Keratinocyte (primary cell): ENCODE results near the gene RFPL3. TPM values are rescaled to one million over a fixed set of nuclear protein-coding genes. Genes with fewer than 3 reads are reported as not detected.

ENCODE experiments used
- DNase-seq: peaks from one replicate; pipeline ENCODE4 v3.0.0-alpha.2; 2011; ENCODE audit warnings: low read depth, missing footprints, low spot score
- FAIRE-seq: peaks from 2 replicates; lab custom pipeline; 2011; peaks lifted over from hg19 to GRCh38; lab: Jason Lieb, UNC
- H2AFZ ChIP-seq: 2 replicates; pipeline ENCODE4 v1.6.0; 2012; ENCODE audit warnings: low read length, control low read depth, inconsistent platforms; ENCODE audit not compliant: control insufficient read depth
- H3K27ac ChIP-seq: 2 replicates; pipeline ENCODE4 v1.5.1; 2011; ENCODE audit warnings: low read length; ENCODE audit not compliant: control insufficient read depth, insufficient read depth
- H3K27me3 ChIP-seq: 3 replicates; pipeline ENCODE4 v1.6.0; 2011; ENCODE audit warnings: low read length; ENCODE audit not compliant: control insufficient read depth, insufficient read depth; ENCODE audit errors: extremely low read depth
- H3K36me3 ChIP-seq, 2 experiments: 2 replicates in 1 of 2; 3 replicates in 1 of 2; pipeline ENCODE4 v1.5.1; 2011; ENCODE audit warnings: low read length in 2 of 2, mild to moderate bottlenecking in 1 of 2; ENCODE audit not compliant: control insufficient read depth in 2 of 2, insufficient read depth in 2 of 2; ENCODE audit errors: extremely low read depth in 1 of 2
- H3K4me1 ChIP-seq: 3 replicates; pipeline ENCODE4 v1.5.1; 2011; ENCODE audit warnings: low read length; ENCODE audit not compliant: control insufficient read depth, insufficient read depth; ENCODE audit errors: extremely low read depth
- H3K4me2 ChIP-seq: 3 replicates; pipeline ENCODE4 v1.6.0; 2011; ENCODE audit warnings: low read depth, low read length; ENCODE audit not compliant: control insufficient read depth, insufficient read depth; ENCODE audit errors: extremely low read depth
- H3K4me3 ChIP-seq, 3 experiments: fragments of 200-600 bp in 1 of 3; sonication (generic) in 1 of 3; 2 replicates in 2 of 3; 3 replicates in 1 of 3; pipeline ENCODE4 v1.5.1; 2011 to 2016; ENCODE audit warnings: low read length in 3 of 3, mild to moderate bottlenecking in 3 of 3, control low read depth in 2 of 3, inconsistent platforms in 1 of 3, low read depth in 1 of 3, mixed read lengths in 1 of 3, mixed run types in 1 of 3, moderate library complexity in 1 of 3; ENCODE audit not compliant: control insufficient read depth in 2 of 3, insufficient read depth in 2 of 3; ENCODE audit errors: extremely low read depth in 1 of 3
- H3K79me2 ChIP-seq: 2 replicates; pipeline ENCODE4 v1.6.0; 2012; ENCODE audit warnings: low read length; ENCODE audit not compliant: control insufficient read depth, insufficient read depth
- H3K9ac ChIP-seq: 3 replicates; pipeline ENCODE4 v1.6.0; 2011; ENCODE audit warnings: low read length; ENCODE audit not compliant: control insufficient read depth, insufficient read depth; ENCODE audit errors: extremely low read depth
- H3K9me1 ChIP-seq: 3 replicates; pipeline ENCODE4 v1.6.0; 2011; ENCODE audit warnings: low read length; ENCODE audit not compliant: control insufficient read depth, insufficient read depth; ENCODE audit errors: extremely low read depth
- H3K9me3 ChIP-seq: 2 replicates; pipeline ENCODE4 v1.5.1; 2012; ENCODE audit warnings: low read depth, low read length; ENCODE audit not compliant: control insufficient read depth
- H4K20me1 ChIP-seq: 3 replicates; pipeline ENCODE4 v1.6.0; 2011; ENCODE audit warnings: low read length; ENCODE audit not compliant: control insufficient read depth, insufficient read depth; ENCODE audit errors: extremely low read depth
- EZH2 ChIP-seq: IDR thresholded peaks from one replicate; pipeline ENCODE4 v1.6.1; 2012; ENCODE audit warnings: inconsistent platforms, mild to moderate bottlenecking, low read length, moderate library complexity
- dilution Hi-C: fragments of 300-500 bp; cut with MboI; formaldehyde crosslinking; loops from one replicate; pipeline ENCODE4 v1.7.0; 2020; ENCODE audit warnings: low sequenced_read_pairs; ENCODE audit not compliant: extremely low pct_ligation_motif_present
- polyA plus RNA-seq, 5 experiments: library from polyadenylated mRNA; depleted of rRNA in 3 of 5; stranded (reverse) in 3 of 5; stranded (forward) in 1 of 5; unstranded in 1 of 5; fragments of >200 nt; gene quantifications; 1 replicate in 1 of 5; 2 replicates in 3 of 5; 3 replicates in 1 of 5; pipeline versions ENCODE4 v1.2.1 to v1.2.3, GENCODE V29; 2011 to 2012; ENCODE audit warnings: missing spikeins in 2 of 5, low read depth in 1 of 5, low replicate concordance in 1 of 5
- TF ChIP-seq, protein P1 (sequence below), 3 experiments: IDR thresholded peaks in 1 of 3; conservative IDR thresholded peaks in 1 of 3; optimal IDR thresholded peaks in 1 of 3; 2 replicates in 2 of 3; 3 replicates in 1 of 3; pipeline versions ENCODE3 to v1.5.1; 2011; ENCODE audit warnings: low read length in 3 of 3, mild to moderate bottlenecking in 3 of 3, moderate library complexity in 2 of 3, control low read depth in 1 of 3, inconsistent platforms in 1 of 3; ENCODE audit not compliant: insufficient read depth in 2 of 3; ENCODE audit errors: extremely low read depth in 1 of 3

Gene RFPL3
- polyA plus RNA-seq, 1 donor (not counting 4 experiments of a cell fraction or from before 2014, with no cell fraction given): not detected

DNA sequence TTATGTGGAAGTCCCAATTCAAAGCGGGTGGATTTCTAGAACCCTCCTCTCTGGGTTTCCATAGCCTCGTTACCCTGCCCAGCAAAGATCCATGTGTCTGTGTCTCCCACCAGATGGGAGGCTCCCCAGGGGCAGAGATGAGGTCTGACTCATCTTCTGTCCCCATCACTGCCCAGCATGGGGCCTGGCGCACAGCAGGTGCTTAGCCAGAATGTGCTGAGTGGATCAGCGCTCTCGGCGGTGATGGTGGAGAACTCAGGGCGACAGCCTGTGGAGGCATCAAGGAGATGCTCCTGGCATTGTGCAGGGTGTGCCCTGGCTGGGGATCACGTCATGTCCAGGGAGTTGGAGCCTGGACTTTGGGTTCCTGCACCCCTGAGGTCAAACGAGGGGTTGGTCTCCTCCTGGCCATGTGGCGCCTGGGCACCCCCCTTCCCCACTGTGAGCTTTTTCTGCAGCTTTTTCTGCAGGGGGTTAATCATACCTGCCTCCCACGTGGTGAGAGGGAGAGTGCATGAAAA lies 46.1 kb upstream of the RFPL3 start:
- no peak for DNase-seq
- Histone ChIP-seq H2AFZ (no peak overlapping the region), H3K27ac (no peak overlapping the region), H3K9me3 (no peaks in the 10 kb centered on the region), H3K36me3 (no peaks in the 10 kb centered on the region), H3K4me1 (no peaks in the 10 kb centered on the region), H3K4me3 (no peak overlapping the region), H3K27me3 (peaks cover 6% of the 10 kb centered on the region), H4K20me1 (no peaks in the 10 kb centered on the region), H3K9ac (no peak overlapping the region), H3K9me1 (no peaks in the 10 kb centered on the region), H3K79me2 (no peaks in the 10 kb centered on the region), H3K4me2 (no peak overlapping the region)
- TF ChIP-seq, protein P1, sequence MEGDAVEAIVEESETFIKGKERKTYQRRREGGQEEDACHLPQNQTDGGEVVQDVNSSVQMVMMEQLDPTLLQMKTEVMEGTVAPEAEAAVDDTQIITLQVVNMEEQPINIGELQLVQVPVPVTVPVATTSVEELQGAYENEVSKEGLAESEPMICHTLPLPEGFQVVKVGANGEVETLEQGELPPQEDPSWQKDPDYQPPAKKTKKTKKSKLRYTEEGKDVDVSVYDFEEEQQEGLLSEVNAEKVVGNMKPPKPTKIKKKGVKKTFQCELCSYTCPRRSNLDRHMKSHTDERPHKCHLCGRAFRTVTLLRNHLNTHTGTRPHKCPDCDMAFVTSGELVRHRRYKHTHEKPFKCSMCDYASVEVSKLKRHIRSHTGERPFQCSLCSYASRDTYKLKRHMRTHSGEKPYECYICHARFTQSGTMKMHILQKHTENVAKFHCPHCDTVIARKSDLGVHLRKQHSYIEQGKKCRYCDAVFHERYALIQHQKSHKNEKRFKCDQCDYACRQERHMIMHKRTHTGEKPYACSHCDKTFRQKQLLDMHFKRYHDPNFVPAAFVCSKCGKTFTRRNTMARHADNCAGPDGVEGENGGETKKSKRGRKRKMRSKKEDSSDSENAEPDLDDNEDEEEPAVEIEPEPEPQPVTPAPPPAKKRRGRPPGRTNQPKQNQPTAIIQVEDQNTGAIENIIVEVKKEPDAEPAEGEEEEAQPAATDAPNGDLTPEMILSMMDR (optimal IDR thresholded peaks at IDR 0.05 in 1 of 3, IDR thresholded peaks at IDR 0.05 in 1 of 3, conservative IDR thresholded peaks at IDR 0.05 in 1 of 3; ENCODE audit: extremely low read depth in 1 of 3, insufficient read depth in 2 of 3, low read length in 3 of 3): no peak
- no peak for TF ChIP-seq EZH2
- FAIRE-seq: no peak
- dilution Hi-C loops: no loop called here

DNA sequence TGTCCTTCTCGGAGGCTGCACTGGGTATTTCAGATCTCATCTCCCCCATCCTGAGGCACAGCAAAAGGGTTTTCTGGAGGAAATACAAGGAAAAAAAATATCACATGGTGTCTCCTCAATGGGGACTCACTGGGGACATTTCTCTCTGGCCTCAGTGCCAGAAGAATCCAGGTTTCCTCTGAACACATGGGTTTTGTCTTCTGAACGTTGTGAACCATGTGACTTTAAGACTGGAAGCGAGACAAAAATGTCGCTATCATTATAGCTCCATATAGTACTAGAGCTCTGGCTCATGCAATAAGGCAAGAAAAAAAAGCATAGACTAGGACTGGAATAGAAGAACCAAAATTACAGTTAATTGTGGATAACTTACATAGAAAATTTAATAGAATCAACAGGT lies 44.9 kb upstream of the RFPL3 start:
- Histone ChIP-seq H3K4me3 (no peak overlapping the region), H3K9ac (no peak overlapping the region), H3K36me3 (no peaks in the 10 kb centered on the region), H3K9me3 (no peaks in the 10 kb centered on the region), H2AFZ (no peak overlapping the region), H3K9me1 (no peaks in the 10 kb centered on the region), H3K4me1 (no peaks in the 10 kb centered on the region), H3K27me3 (no peaks in the 10 kb centered on the region), H3K4me2 (no peak overlapping the region), H3K79me2 (no peaks in the 10 kb centered on the region), H4K20me1 (no peaks in the 10 kb centered on the region), H3K27ac (no peak overlapping the region)
- dilution Hi-C loops: no loop called here
- no peak for TF ChIP-seq EZH2
- TF ChIP-seq, protein P1 (optimal IDR thresholded peaks at IDR 0.05 in 1 of 3, IDR thresholded peaks at IDR 0.05 in 1 of 3, conservative IDR thresholded peaks at IDR 0.05 in 1 of 3; ENCODE audit: extremely low read depth in 1 of 3, insufficient read depth in 2 of 3, low read length in 3 of 3): no peak
- DNase-seq: no peak
- no peak for FAIRE-seq
